HEK293T (cell line): ENCODE results near the gene PDPR.
"Not testable (repeated sequence)": the region's sequence is repeated elsewhere in the genome, so short reads cannot be mapped to it uniquely, and the experiment has no call there.

Experiments used
- CTCF ChIA-PET: fragments of 350-600 bp; formaldehyde crosslinking; extraction: SDS; loops from one replicate; lab custom pipeline; 2021; ENCODE audit warnings: antibody characterized with exemption, inconsistent platforms; lab: Yijun Ruan, JAX
- POLR2A ChIA-PET: fragments of 350-600 bp; formaldehyde crosslinking; extraction: SDS; loops from one replicate; lab custom pipeline; 2020; ENCODE audit warnings: antibody characterized with exemption, inconsistent platforms; lab: Yijun Ruan, JAX
- DNase-seq: peaks from one replicate; pipeline ENCODE4 v3.0.0; 2012; ENCODE audit warnings: mixed read lengths; ENCODE audit errors: extremely low spot score

Gene PDPR

GRCh38 chr16:70174387-70174932, 60.3 kb downstream of the PDPR start:
- POLR2A ChIA-PET, CTCF ChIA-PET, DNase-seq: not testable (repeated sequence)

GRCh38 chr16:70187858-70188607, 73.9 kb downstream of the PDPR start:
- DNase-seq, POLR2A ChIA-PET, CTCF ChIA-PET: not testable (repeated sequence)

- CTCF ChIA-PET, POLR2A ChIA-PET, DNase-seq: not testable (repeated sequence)
These were observed 74.4 kb downstream of the PDPR start for GRCh38 chr16:70188608-70188915.

GRCh38 chr16:70190574-70190973, 76.4 kb downstream of the PDPR start:
- POLR2A ChIA-PET, CTCF ChIA-PET, DNase-seq: not testable (repeated sequence)

GRCh38 chr16:70196683-70197300, 82.7 kb downstream of the PDPR start:
- DNase-seq, POLR2A ChIA-PET, CTCF ChIA-PET: not testable (repeated sequence)

- DNase-seq, CTCF ChIA-PET, POLR2A ChIA-PET: not testable (repeated sequence)
These were observed 83.5 kb downstream of the PDPR start for GRCh38 chr16:70197611-70198010.

GRCh38 chr16:70198230-70198629, 84.1 kb downstream of the PDPR start:
- POLR2A ChIA-PET, DNase-seq, CTCF ChIA-PET: not testable (repeated sequence)

- CTCF ChIA-PET, POLR2A ChIA-PET, DNase-seq: not testable (repeated sequence)
These were observed 84.5 kb downstream of the PDPR start for GRCh38 chr16:70198666-70199065.

- POLR2A ChIA-PET, DNase-seq, CTCF ChIA-PET: not testable (repeated sequence)
These were observed 85.0 kb downstream of the PDPR start for GRCh38 chr16:70199170-70199569.

- CTCF ChIA-PET, DNase-seq, POLR2A ChIA-PET: not testable (repeated sequence)
These were observed 85.9 kb downstream of the PDPR start for GRCh38 chr16:70200063-70200462.

- DNase-seq, POLR2A ChIA-PET, CTCF ChIA-PET: not testable (repeated sequence)
These were observed 89.4 kb downstream of the PDPR start for GRCh38 chr16:70203508-70203907.

GRCh38 chr16:70204010-70204409, 89.9 kb downstream of the PDPR start:
- POLR2A ChIA-PET, CTCF ChIA-PET, DNase-seq: not testable (repeated sequence)

GRCh38 chr16:70204668-70205405, 90.7 kb downstream of the PDPR start:
- POLR2A ChIA-PET, DNase-seq, CTCF ChIA-PET: not testable (repeated sequence)

GRCh38 chr16:70206382-70206781, 92.2 kb downstream of the PDPR start:
- DNase-seq, CTCF ChIA-PET, POLR2A ChIA-PET: not testable (repeated sequence)
